ENCODE measurements around the gene SIAH3.

The SIAH3 gene

GRCh38 chr13:45846681-45847080 lies 4.9 kb downstream of the SIAH3 start:
- Histone ChIP-seq H3K4me3 (ENCODE audit: low read length in 2 of 2) (no peak overlapping the region), H3K36me3 (ENCODE audit: control insufficient read depth in 2 of 2, insufficient read depth in 2 of 2, low read length in 2 of 2) (no peaks in the 10 kb centered on the region), H3K4me1 (ENCODE audit: control insufficient read depth in 2 of 2, insufficient read depth in 2 of 2, low read length in 2 of 2) (no peaks in the 10 kb centered on the region), H3K9me3 (ENCODE audit: control insufficient read depth in 2 of 2, low read length in 2 of 2) (no peaks in the 10 kb centered on the region), H3K27me3 (ENCODE audit: control insufficient read depth in 2 of 2, insufficient read depth in 2 of 2, low read length in 2 of 2) (peaks cover 5 to 15% of the 10 kb centered on the region in 2 donors), H3K27ac (ENCODE audit: low read depth in 2 of 2, low read length in 2 of 2) (no peak overlapping the region), H3K9ac (ENCODE audit: low read depth in 1 of 2, low read length in 2 of 2) (no peak overlapping the region)

GRCh38 chr13:45838171-45838745 lies 13.3 kb downstream of the SIAH3 start:
- H3K4me3 ChIP-seq (ENCODE audit: low read length in 2 of 2): no peak overlapping the region
- H3K9ac ChIP-seq (ENCODE audit: low read depth in 1 of 2, low read length in 2 of 2): no peak overlapping the region
- no peaks in the 10 kb centered on the region for H3K36me3 ChIP-seq (ENCODE audit: control insufficient read depth in 2 of 2, insufficient read depth in 2 of 2, low read length in 2 of 2)
- no peaks in the 10 kb centered on the region for H3K9me3 ChIP-seq (ENCODE audit: control insufficient read depth in 2 of 2, low read length in 2 of 2)
- no peak overlapping the region for H3K27ac ChIP-seq (ENCODE audit: low read depth in 2 of 2, low read length in 2 of 2)
- no peaks in the 10 kb centered on the region for H3K4me1 ChIP-seq (ENCODE audit: control insufficient read depth in 2 of 2, insufficient read depth in 2 of 2, low read length in 2 of 2)
- H3K27me3 ChIP-seq (ENCODE audit: control insufficient read depth in 2 of 2, insufficient read depth in 2 of 2, low read length in 2 of 2): no peaks in the 10 kb centered on the region

GRCh38 chr13:45837111-45837510 lies 14.4 kb downstream of the SIAH3 start:
- Histone ChIP-seq H3K36me3 (ENCODE audit: control insufficient read depth in 2 of 2, insufficient read depth in 2 of 2, low read length in 2 of 2) (no peaks in the 10 kb centered on the region), H3K4me3 (ENCODE audit: low read length in 2 of 2) (no peak overlapping the region), H3K9ac (ENCODE audit: low read depth in 1 of 2, low read length in 2 of 2) (no peak overlapping the region), H3K27me3 (ENCODE audit: control insufficient read depth in 2 of 2, insufficient read depth in 2 of 2, low read length in 2 of 2) (no peaks in the 10 kb centered on the region), H3K27ac (ENCODE audit: low read depth in 2 of 2, low read length in 2 of 2) (no peak overlapping the region), H3K4me1 (ENCODE audit: control insufficient read depth in 2 of 2, insufficient read depth in 2 of 2, low read length in 2 of 2) (no peaks in the 10 kb centered on the region), H3K9me3 (ENCODE audit: control insufficient read depth in 2 of 2, low read length in 2 of 2) (no peaks in the 10 kb centered on the region)

- Histone ChIP-seq H3K9me3 (ENCODE audit: control insufficient read depth in 2 of 2, low read length in 2 of 2) (no peaks in the 10 kb centered on the region), H3K4me1 (ENCODE audit: control insufficient read depth in 2 of 2, insufficient read depth in 2 of 2, low read length in 2 of 2) (no peaks in the 10 kb centered on the region), H3K27ac (ENCODE audit: low read depth in 2 of 2, low read length in 2 of 2) (no peak overlapping the region), H3K4me3 (ENCODE audit: low read length in 2 of 2) (no peak overlapping the region), H3K9ac (ENCODE audit: low read depth in 1 of 2, low read length in 2 of 2) (no peak overlapping the region), H3K27me3 (ENCODE audit: control insufficient read depth in 2 of 2, insufficient read depth in 2 of 2, low read length in 2 of 2) (no peaks in the 10 kb centered on the region), H3K36me3 (ENCODE audit: control insufficient read depth in 2 of 2, insufficient read depth in 2 of 2, low read length in 2 of 2) (no peaks in the 10 kb centered on the region)
Measured at GRCh38 chr13:45834411-45834994, 17.1 kb downstream of the SIAH3 start.

- no peaks in the 10 kb centered on the region for H3K36me3 ChIP-seq (ENCODE audit: control insufficient read depth in 2 of 2, insufficient read depth in 2 of 2, low read length in 2 of 2)
- H3K4me3 ChIP-seq (ENCODE audit: low read length in 2 of 2): no peak overlapping the region
- H3K27ac ChIP-seq (ENCODE audit: low read depth in 2 of 2, low read length in 2 of 2): no peak overlapping the region
- no peaks in the 10 kb centered on the region for H3K27me3 ChIP-seq (ENCODE audit: control insufficient read depth in 2 of 2, insufficient read depth in 2 of 2, low read length in 2 of 2)
- no peaks in the 10 kb centered on the region for H3K9me3 ChIP-seq (ENCODE audit: control insufficient read depth in 2 of 2, low read length in 2 of 2)
- H3K9ac ChIP-seq (ENCODE audit: low read depth in 1 of 2, low read length in 2 of 2): no peak overlapping the region
- H3K4me1 ChIP-seq (ENCODE audit: control insufficient read depth in 2 of 2, insufficient read depth in 2 of 2, low read length in 2 of 2): no peaks in the 10 kb centered on the region
Measured at GRCh38 chr13:45833663-45834375, 17.7 kb downstream of the SIAH3 start.

- Histone ChIP-seq H3K27ac (ENCODE audit: low read depth in 2 of 2, low read length in 2 of 2) (no peak overlapping the region), H3K4me1 (ENCODE audit: control insufficient read depth in 2 of 2, insufficient read depth in 2 of 2, low read length in 2 of 2) (no peaks in the 10 kb centered on the region), H3K4me3 (ENCODE audit: low read length in 2 of 2) (no peak overlapping the region), H3K27me3 (ENCODE audit: control insufficient read depth in 2 of 2, insufficient read depth in 2 of 2, low read length in 2 of 2) (no peaks in the 10 kb centered on the region), H3K9me3 (ENCODE audit: control insufficient read depth in 2 of 2, low read length in 2 of 2) (no peaks in the 10 kb centered on the region), H3K9ac (ENCODE audit: low read depth in 1 of 2, low read length in 2 of 2) (no peak overlapping the region), H3K36me3 (ENCODE audit: control insufficient read depth in 2 of 2, insufficient read depth in 2 of 2, low read length in 2 of 2) (no peaks in the 10 kb centered on the region)
Measured at GRCh38 chr13:45833242-45833641, 18.3 kb downstream of the SIAH3 start.

- Histone ChIP-seq H3K9ac (ENCODE audit: low read depth in 1 of 2, low read length in 2 of 2) (no peak overlapping the region), H3K27me3 (ENCODE audit: control insufficient read depth in 2 of 2, insufficient read depth in 2 of 2, low read length in 2 of 2) (no peaks in the 10 kb centered on the region), H3K4me1 (ENCODE audit: control insufficient read depth in 2 of 2, insufficient read depth in 2 of 2, low read length in 2 of 2) (no peaks in the 10 kb centered on the region), H3K4me3 (ENCODE audit: low read length in 2 of 2) (no peak overlapping the region), H3K36me3 (ENCODE audit: control insufficient read depth in 2 of 2, insufficient read depth in 2 of 2, low read length in 2 of 2) (no peaks in the 10 kb centered on the region), H3K27ac (ENCODE audit: low read depth in 2 of 2, low read length in 2 of 2) (no peak overlapping the region), H3K9me3 (ENCODE audit: control insufficient read depth in 2 of 2, low read length in 2 of 2) (no peaks in the 10 kb centered on the region)
Measured at GRCh38 chr13:45831851-45832250, 19.7 kb downstream of the SIAH3 start.

GRCh38 chr13:45830121-45830520 lies 21.4 kb downstream of the SIAH3 start:
- Histone ChIP-seq H3K27me3 (ENCODE audit: control insufficient read depth in 2 of 2, insufficient read depth in 2 of 2, low read length in 2 of 2) (no peaks in the 10 kb centered on the region), H3K4me3 (ENCODE audit: low read length in 2 of 2) (no peak overlapping the region), H3K4me1 (ENCODE audit: control insufficient read depth in 2 of 2, insufficient read depth in 2 of 2, low read length in 2 of 2) (no peaks in the 10 kb centered on the region), H3K36me3 (ENCODE audit: control insufficient read depth in 2 of 2, insufficient read depth in 2 of 2, low read length in 2 of 2) (no peaks in the 10 kb centered on the region), H3K9ac (ENCODE audit: low read depth in 1 of 2, low read length in 2 of 2) (no peak overlapping the region), H3K9me3 (ENCODE audit: control insufficient read depth in 2 of 2, low read length in 2 of 2) (no peaks in the 10 kb centered on the region), H3K27ac (ENCODE audit: low read depth in 2 of 2, low read length in 2 of 2) (no peak overlapping the region)

- Histone ChIP-seq H3K4me3 (ENCODE audit: low read length in 2 of 2) (no peak overlapping the region), H3K9ac (ENCODE audit: low read depth in 1 of 2, low read length in 2 of 2) (no peak overlapping the region), H3K36me3 (ENCODE audit: control insufficient read depth in 2 of 2, insufficient read depth in 2 of 2, low read length in 2 of 2) (no peaks in the 10 kb centered on the region), H3K9me3 (ENCODE audit: control insufficient read depth in 2 of 2, low read length in 2 of 2) (no peaks in the 10 kb centered on the region), H3K27ac (ENCODE audit: low read depth in 2 of 2, low read length in 2 of 2) (no peak overlapping the region), H3K4me1 (ENCODE audit: control insufficient read depth in 2 of 2, insufficient read depth in 2 of 2, low read length in 2 of 2) (no peaks in the 10 kb centered on the region), H3K27me3 (ENCODE audit: control insufficient read depth in 2 of 2, insufficient read depth in 2 of 2, low read length in 2 of 2) (no peaks in the 10 kb centered on the region)
Measured at GRCh38 chr13:45828256-45828968, 23.1 kb downstream of the SIAH3 start.

GRCh38 chr13:45827318-45827717 lies 24.2 kb downstream of the SIAH3 start:
- H3K27ac ChIP-seq (ENCODE audit: low read depth in 2 of 2, low read length in 2 of 2): no peak overlapping the region

More at GRCh38 chr13:45827318-45827717, 24.2 kb downstream of the SIAH3 start:
- Histone ChIP-seq H3K36me3 (ENCODE audit: control insufficient read depth in 2 of 2, insufficient read depth in 2 of 2, low read length in 2 of 2) (no peaks in the 10 kb centered on the region), H3K27me3 (ENCODE audit: control insufficient read depth in 2 of 2, insufficient read depth in 2 of 2, low read length in 2 of 2) (no peaks in the 10 kb centered on the region), H3K9ac (ENCODE audit: low read depth in 1 of 2, low read length in 2 of 2) (no peak overlapping the region), H3K9me3 (ENCODE audit: control insufficient read depth in 2 of 2, low read length in 2 of 2) (no peaks in the 10 kb centered on the region), H3K4me1 (ENCODE audit: control insufficient read depth in 2 of 2, insufficient read depth in 2 of 2, low read length in 2 of 2) (no peaks in the 10 kb centered on the region), H3K4me3 (ENCODE audit: low read length in 2 of 2) (no peak overlapping the region)
